ENCODE data around the gene IQCH. TPM values are rescaled to one million over a fixed set of nuclear protein-coding genes. Genes with fewer than 3 reads are reported as not detected.
A peak's percentile ranks its signal among the peaks of the same experiment; 100 is the strongest.

The IQCH gene
- total RNA-seq, 1 donor from 2014 or later = 1.5 TPM

DNA sequence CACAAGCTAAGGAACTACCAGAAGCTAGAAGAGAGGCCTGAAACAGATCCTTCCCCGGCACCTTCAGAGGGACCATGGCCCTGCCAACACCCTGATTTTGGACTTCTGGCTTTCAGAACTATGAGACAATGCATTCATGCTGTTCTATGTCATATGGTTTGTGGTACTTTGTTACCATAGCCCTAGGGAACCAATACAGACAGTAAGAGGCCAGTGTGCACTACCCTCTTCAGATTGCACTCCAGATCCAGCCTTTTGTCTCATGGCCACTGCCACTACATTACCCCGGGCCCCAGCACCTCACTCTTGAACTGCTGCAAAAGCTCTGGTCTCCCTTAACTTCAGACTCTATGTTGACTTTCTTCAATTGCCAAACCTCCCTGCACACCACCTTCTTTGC, 24.1 kb upstream of the IQCH start:
- POLR2A ChIA-PET = no interaction called here
- CTCF ChIA-PET = no interaction called here
- no peaks in the 10 kb centered on the region for H3K27me3 Mint-ChIP-seq
- DNase-seq (no peak), ATAC-seq (ENCODE audit: low read depth) (no peak)
- no peak overlapping the region for H3K4me3 Mint-ChIP-seq
- intact Hi-C loops (cut with micrococcal nuclease) = no loop called here
- peaks cover 79% of the 10 kb centered on the region for H3K36me3 Mint-ChIP-seq (ENCODE audit: low read depth)
- peaks cover 12% of the 10 kb centered on the region for H3K4me1 Mint-ChIP-seq
- no peaks in the 10 kb centered on the region for H3K9me3 Mint-ChIP-seq
- no peak overlapping the region for H3K27ac Mint-ChIP-seq
- TF ChIP-seq, protein P1, sequence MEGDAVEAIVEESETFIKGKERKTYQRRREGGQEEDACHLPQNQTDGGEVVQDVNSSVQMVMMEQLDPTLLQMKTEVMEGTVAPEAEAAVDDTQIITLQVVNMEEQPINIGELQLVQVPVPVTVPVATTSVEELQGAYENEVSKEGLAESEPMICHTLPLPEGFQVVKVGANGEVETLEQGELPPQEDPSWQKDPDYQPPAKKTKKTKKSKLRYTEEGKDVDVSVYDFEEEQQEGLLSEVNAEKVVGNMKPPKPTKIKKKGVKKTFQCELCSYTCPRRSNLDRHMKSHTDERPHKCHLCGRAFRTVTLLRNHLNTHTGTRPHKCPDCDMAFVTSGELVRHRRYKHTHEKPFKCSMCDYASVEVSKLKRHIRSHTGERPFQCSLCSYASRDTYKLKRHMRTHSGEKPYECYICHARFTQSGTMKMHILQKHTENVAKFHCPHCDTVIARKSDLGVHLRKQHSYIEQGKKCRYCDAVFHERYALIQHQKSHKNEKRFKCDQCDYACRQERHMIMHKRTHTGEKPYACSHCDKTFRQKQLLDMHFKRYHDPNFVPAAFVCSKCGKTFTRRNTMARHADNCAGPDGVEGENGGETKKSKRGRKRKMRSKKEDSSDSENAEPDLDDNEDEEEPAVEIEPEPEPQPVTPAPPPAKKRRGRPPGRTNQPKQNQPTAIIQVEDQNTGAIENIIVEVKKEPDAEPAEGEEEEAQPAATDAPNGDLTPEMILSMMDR (IDR thresholded peaks at IDR 0.05) = no peak

DNA sequence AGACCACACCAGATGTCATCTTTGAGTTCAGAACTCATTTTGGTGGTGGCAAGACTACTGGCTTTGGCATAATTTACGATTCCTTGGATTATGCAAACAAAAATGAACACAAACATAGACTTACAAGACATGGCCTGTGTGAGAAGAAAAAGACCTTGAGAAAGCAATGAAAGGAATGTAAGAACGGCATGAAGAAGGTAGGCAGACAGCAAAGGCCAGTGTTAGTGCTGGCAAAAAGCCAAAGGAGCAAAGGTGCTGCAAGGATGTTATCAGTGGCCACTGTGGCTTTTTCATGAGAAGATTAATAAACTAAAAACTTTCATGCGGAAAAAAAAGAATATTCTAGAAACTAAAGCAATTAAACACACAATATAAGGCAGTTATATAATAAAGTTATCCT, 22.0 kb upstream of the IQCH start:
- H3K9me3 Mint-ChIP-seq = no peaks in the 10 kb centered on the region
- no peak overlapping the region for H3K27ac Mint-ChIP-seq
- ChIA-PET POLR2A (no interaction called here), CTCF (no interaction called here)
- TF ChIP-seq, protein P1 (IDR thresholded peaks at IDR 0.05) = no peak
- ATAC-seq (ENCODE audit: low read depth) = no peak
- H3K27me3 Mint-ChIP-seq = no peaks in the 10 kb centered on the region
- intact Hi-C loops (cut with micrococcal nuclease) = no loop called here
- no peak for DNase-seq
- peaks cover 10% of the 10 kb centered on the region for H3K4me1 Mint-ChIP-seq
- no peak overlapping the region for H3K4me3 Mint-ChIP-seq
- H3K36me3 Mint-ChIP-seq (ENCODE audit: low read depth) = peaks cover 75% of the 10 kb centered on the region

DNA sequence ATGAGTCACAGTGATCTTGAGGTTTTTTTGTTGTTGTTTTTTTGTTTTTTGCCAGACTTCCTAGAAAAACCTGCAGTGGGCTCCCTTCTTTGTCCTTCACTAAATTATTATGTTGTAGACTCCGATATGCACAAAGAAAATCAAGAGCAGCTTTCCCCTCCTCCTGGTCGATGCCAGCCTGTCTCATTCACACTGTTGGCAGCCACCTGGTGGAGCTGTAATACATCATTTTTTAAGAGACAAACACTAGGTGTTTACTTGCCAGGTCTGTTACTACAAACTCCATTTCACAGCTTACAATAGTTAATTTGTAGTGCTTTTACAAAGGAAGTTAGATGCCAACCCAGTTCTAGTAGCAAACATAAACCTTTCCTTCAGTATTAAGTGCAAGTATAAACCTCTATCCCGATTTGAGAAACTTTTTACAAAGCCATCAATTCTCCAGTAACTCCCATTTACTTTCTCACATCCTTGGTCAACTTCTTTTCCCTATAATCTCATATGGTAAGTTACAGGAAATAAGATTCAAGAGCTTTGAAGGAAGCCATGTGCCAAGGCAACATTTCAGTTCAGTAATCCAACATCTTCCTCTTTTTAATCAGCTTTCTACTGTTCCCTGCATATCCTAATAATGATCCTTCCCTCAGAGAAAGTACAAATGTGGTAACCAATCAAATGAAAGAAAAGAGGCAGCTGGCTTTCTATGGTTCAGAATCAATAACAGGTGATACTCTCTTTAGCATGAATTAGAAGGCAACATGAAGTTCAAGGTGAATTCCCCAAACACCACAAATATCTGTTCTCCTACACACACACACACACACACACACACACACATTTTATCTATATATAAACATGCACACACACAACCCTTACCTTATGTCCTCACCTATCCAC, 14.1 kb upstream of the IQCH start:
- Mint-ChIP-seq H3K27me3 (no peaks in the 10 kb centered on the region), H3K4me3 (peak overlapping the region; percentile 61), H3K27ac (peak overlapping the region; percentile 80), H3K9me3 (no peaks in the 10 kb centered on the region), H3K36me3 (ENCODE audit: low read depth) (peaks cover 20% of the 10 kb centered on the region), H3K4me1 (peaks cover 46% of the 10 kb centered on the region)
- ATAC-seq (ENCODE audit: low read depth) = peak; percentile 9
- intact Hi-C loops (cut with micrococcal nuclease) = loop anchor here (1.0 to 5.0 kb wide), 2 partner anchors 14 to 293 kb away; partner anchors contain the start of genes AAGAB and IQCH
- ChIA-PET CTCF (interaction anchor here (0.6 to 2.5 kb wide), 3 partner anchors 63 to 592 kb away, joined by 3 to 8 read pairs (median 5); no protein-coding TSS in a partner anchor), POLR2A (interaction anchor here (0.6 to 3.4 kb wide), 11 partner anchors 13 to 1575 kb away, joined by 3 to 18 read pairs (median 5); partner anchors contain the start of genes AAGAB, IQCH and SMAD3)
- no peak for DNase-seq
- TF ChIP-seq, protein P1 (IDR thresholded peaks at IDR 0.05) = no peak

DNA sequence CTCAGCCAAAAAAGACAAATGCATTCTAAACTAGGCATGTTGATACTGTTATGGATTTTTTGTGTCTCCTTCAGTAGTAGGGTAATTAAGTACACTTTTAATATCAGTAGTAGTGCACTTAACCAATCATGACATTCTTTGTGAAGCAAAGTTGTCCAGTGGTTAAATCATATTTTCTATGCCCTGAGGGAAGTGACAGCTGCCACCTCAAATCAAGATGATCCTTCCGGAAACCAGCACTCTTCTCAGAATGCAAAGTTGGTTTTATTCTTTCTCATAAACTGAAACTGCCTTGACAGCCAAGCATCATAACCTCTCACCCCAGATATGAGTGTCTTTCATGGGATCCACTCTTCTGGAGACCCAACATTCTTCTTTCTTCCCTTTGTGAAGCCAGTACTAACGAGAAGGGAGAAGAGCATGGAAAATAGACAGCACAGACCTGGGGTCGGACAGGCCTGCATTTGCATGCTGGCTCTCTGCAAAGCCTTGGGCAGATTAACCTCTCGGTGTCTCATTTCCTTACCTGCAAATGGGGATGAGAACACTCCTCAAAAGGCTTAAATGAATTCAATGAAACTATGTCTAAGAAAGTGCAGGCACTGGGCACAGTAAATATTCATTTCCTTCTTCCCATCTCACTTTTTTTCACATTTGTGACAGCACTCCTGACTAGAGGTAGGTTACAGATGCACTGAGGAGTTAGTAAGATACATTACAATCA, 13.3 kb upstream of the IQCH start:
- H3K4me1 Mint-ChIP-seq = peaks cover 46% of the 10 kb centered on the region
- POLR2A ChIA-PET = interaction anchor here (0.8 to 3.4 kb wide), 5 partner anchors 13 to 175 kb away, joined by 3 to 18 read pairs (median 4); partner anchors contain the start of genes AAGAB, IQCH and SMAD3

More for the DNA sequence above, 13.3 kb upstream of the IQCH start:
- CTCF ChIA-PET = interaction anchor here (2.5 kb wide), 1 partner anchor 295 kb away, joined by 8 read pairs; no protein-coding TSS in a partner anchor
- DNase-seq (no peak), ATAC-seq (ENCODE audit: low read depth) (peak; percentile 86)
- TF ChIP-seq, protein P1 (IDR thresholded peaks at IDR 0.05) = no peak
- H3K9me3 Mint-ChIP-seq = no peaks in the 10 kb centered on the region
- H3K27me3 Mint-ChIP-seq = no peaks in the 10 kb centered on the region
- peaks cover 19% of the 10 kb centered on the region for H3K36me3 Mint-ChIP-seq (ENCODE audit: low read depth)
- intact Hi-C loops (cut with micrococcal nuclease) = loop anchor here (1.0 to 5.0 kb wide), 2 partner anchors 13 to 294 kb away; partner anchors contain the start of genes AAGAB and IQCH
- peak overlapping the region; percentile 61 for H3K4me3 Mint-ChIP-seq
- H3K27ac Mint-ChIP-seq = peak overlapping the region; percentile 80

Data from activated B cell treated with CpG ODN at 0.5 μM for 24 hours (primary cell).